Prostate gland (tissue), 2 donors: ENCODE data around the gene STAT3.

Source experiments
- POLR2A ChIP-seq: fragments of 450-650 bp; IDR thresholded peaks from one replicate; pipeline ENCODE4 v1.6.1; 2016; ENCODE audit warnings: antibody characterized with exemption, mild to moderate bottlenecking
- TF ChIP-seq, protein P1 (sequence below), 4 experiments: fragments of 200-600 bp in 2 of 4; fragments of 450-650 bp in 2 of 4; sonication (generic) in 2 of 4; IDR thresholded peaks; 1 replicate in 3 of 4; 2 replicates in 1 of 4; pipeline ENCODE4 v1.5.1; 2016 to 2019; ENCODE audit warnings: antibody characterized with exemption in 4 of 4, mild to moderate bottlenecking in 2 of 4, moderate library complexity in 2 of 4

DNA sequence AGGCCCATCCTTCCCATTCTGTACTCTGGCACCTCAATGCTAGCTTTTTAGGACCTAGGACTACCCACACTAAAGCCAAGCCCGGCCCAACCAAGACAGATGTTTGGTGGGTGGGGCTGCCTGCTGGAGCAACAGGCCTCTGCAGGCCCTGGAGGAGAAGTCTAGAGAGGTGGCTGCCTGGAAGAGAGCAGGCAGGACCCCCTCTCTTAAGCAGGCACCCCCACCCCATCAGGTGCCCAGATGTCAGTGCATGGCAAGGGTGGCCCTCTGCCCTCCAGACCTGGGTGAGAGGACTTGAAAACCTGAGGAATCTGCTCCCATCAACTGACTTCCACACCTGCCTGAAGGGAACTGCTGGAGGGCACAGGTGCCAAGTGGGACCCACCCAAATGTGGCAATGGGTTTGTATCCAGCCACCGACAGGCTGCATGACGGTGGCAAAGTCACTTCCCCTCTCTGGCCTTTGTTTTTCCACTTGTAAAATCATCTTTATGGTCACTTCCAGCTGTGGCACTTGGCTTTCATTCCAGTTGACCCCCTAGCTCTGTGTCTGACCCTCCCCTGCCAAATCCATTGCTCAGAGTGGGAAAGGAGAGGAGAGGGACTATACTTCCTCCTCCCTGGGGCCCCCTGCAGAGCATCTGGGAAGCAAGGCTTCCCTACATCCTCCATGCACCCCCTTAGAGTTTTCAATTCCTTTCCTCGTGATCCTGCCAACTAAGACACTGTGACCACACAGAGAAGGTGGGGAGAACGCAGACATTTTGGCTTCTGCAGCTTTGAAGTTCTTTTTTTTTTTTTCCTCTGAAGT, 101.6 kb downstream of the STAT3 start:
- TF ChIP-seq POLR2A: no peak
- TF ChIP-seq, protein P1, sequence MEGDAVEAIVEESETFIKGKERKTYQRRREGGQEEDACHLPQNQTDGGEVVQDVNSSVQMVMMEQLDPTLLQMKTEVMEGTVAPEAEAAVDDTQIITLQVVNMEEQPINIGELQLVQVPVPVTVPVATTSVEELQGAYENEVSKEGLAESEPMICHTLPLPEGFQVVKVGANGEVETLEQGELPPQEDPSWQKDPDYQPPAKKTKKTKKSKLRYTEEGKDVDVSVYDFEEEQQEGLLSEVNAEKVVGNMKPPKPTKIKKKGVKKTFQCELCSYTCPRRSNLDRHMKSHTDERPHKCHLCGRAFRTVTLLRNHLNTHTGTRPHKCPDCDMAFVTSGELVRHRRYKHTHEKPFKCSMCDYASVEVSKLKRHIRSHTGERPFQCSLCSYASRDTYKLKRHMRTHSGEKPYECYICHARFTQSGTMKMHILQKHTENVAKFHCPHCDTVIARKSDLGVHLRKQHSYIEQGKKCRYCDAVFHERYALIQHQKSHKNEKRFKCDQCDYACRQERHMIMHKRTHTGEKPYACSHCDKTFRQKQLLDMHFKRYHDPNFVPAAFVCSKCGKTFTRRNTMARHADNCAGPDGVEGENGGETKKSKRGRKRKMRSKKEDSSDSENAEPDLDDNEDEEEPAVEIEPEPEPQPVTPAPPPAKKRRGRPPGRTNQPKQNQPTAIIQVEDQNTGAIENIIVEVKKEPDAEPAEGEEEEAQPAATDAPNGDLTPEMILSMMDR (IDR thresholded peaks at IDR 0.05): no peak
